Activated T-helper 17 cell treated with anti-CD3 and anti-CD28 coated beads, Interleukin-2, amount 50 U/mL, for 72 hours (primary cell): Measurements from ENCODE around the gene HDAC8. TPM values are rescaled to one million over a fixed set of nuclear protein-coding genes. Genes with fewer than 3 reads are reported as not detected.
"Not testable (repeated sequence)": the region's sequence is repeated elsewhere in the genome, so short reads cannot be mapped to it uniquely, and the experiment has no call there.

ENCODE experiments used
- ATAC-seq: fragments of 150-1000 bp; cut with Tn5 transposase; replicated peaks from 2 replicates; pipeline ENCODE4 v1.10.0; 2021; ENCODE audit warnings: mild to moderate bottlenecking, moderate library complexity
- H3K27ac Mint-ChIP-seq: one replicate; pipeline ENCODE4 v1.8.0; 2022; ENCODE audit warnings: mixed read lengths
- H3K27me3 Mint-ChIP-seq: one replicate; pipeline ENCODE4 v1.8.0; 2022; ENCODE audit warnings: mixed read lengths
- H3K36me3 Mint-ChIP-seq: one replicate; pipeline ENCODE4 v1.8.0; 2022; ENCODE audit warnings: low read depth, mild to moderate bottlenecking, mixed read lengths
- H3K4me1 Mint-ChIP-seq: one replicate; pipeline ENCODE4 v1.8.0; 2022; ENCODE audit warnings: mixed read lengths
- H3K4me3 Mint-ChIP-seq: one replicate; pipeline ENCODE4 v1.8.0; 2022; ENCODE audit warnings: mild to moderate bottlenecking, mixed read lengths
- H3K9me3 Mint-ChIP-seq: one replicate; pipeline ENCODE4 v1.8.0; 2022; ENCODE audit warnings: mixed read lengths
- total RNA-seq, 2 donors: library from RNA; stranded (reverse); gene quantifications; one replicate each; pipeline ENCODE4 v1.2.3, GENCODE V29; 2022

The HDAC8 gene
- total RNA-seq, 2 donors from 2014 or later, result 18.4 to 24.7 TPM

- no peaks in the 10 kb centered on the region for H3K4me1 Mint-ChIP-seq
- H3K36me3 Mint-ChIP-seq, result no peaks in the 10 kb centered on the region
- no peak overlapping the region for H3K27ac Mint-ChIP-seq
- no peak overlapping the region for H3K4me3 Mint-ChIP-seq
- no peaks in the 10 kb centered on the region for H3K9me3 Mint-ChIP-seq
- no peaks in the 10 kb centered on the region for H3K27me3 Mint-ChIP-seq
- no peak for ATAC-seq
These were observed 207.5 kb downstream of the HDAC8 start for GRCh38 chrX:72365126-72365525.

GRCh38 chrX:72360326-72360725 lies 212.3 kb downstream of the HDAC8 start:
- Mint-ChIP-seq H3K9me3 (no peaks in the 10 kb centered on the region), H3K36me3 (no peaks in the 10 kb centered on the region), H3K4me1 (peaks cover 5% of the 10 kb centered on the region), H3K4me3 (no peak overlapping the region), H3K27me3 (no peaks in the 10 kb centered on the region), H3K27ac (no peak overlapping the region)
- no peak for ATAC-seq

- Mint-ChIP-seq H3K36me3 (no peaks in the 10 kb centered on the region), H3K9me3 (no peaks in the 10 kb centered on the region), H3K27ac (no peak overlapping the region), H3K4me3 (no peak overlapping the region), H3K27me3 (no peaks in the 10 kb centered on the region), H3K4me1 (peaks cover 5% of the 10 kb centered on the region)
- ATAC-seq, result no peak
These were observed 214.3 kb downstream of the HDAC8 start for GRCh38 chrX:72358313-72358712.

GRCh38 chrX:72352786-72353185 lies 219.9 kb downstream of the HDAC8 start:
- Mint-ChIP-seq H3K27ac (no peak overlapping the region), H3K9me3 (no peaks in the 10 kb centered on the region), H3K36me3 (peaks cover 30% of the 10 kb centered on the region)

GRCh38 chrX:72351606-72352334 lies 220.9 kb downstream of the HDAC8 start:
- H3K27me3 Mint-ChIP-seq, result no peaks in the 10 kb centered on the region
- H3K4me1 Mint-ChIP-seq, result peaks cover 21% of the 10 kb centered on the region
- no peak overlapping the region for H3K4me3 Mint-ChIP-seq
- no peak for ATAC-seq
- peaks cover 30% of the 10 kb centered on the region for H3K36me3 Mint-ChIP-seq
- no peak overlapping the region for H3K27ac Mint-ChIP-seq
- H3K9me3 Mint-ChIP-seq, result no peaks in the 10 kb centered on the region

More at GRCh38 chrX:72352786-72353185, 219.9 kb downstream of the HDAC8 start:
- H3K27me3 Mint-ChIP-seq, result no peaks in the 10 kb centered on the region
- ATAC-seq, result no peak
- H3K4me3 Mint-ChIP-seq, result no peak overlapping the region
- peaks cover 21% of the 10 kb centered on the region for H3K4me1 Mint-ChIP-seq

- ATAC-seq, result peak; percentile 79
- Mint-ChIP-seq H3K27me3 (no peaks in the 10 kb centered on the region), H3K4me3 (peak overlapping the region; percentile 81), H3K36me3 (peaks cover 30% of the 10 kb centered on the region), H3K27ac (peak overlapping the region; percentile 97), H3K9me3 (no peaks in the 10 kb centered on the region), H3K4me1 (peaks cover 17% of the 10 kb centered on the region)
These were observed 223.5 kb downstream of the HDAC8 start for GRCh38 chrX:72349190-72349589.

GRCh38 chrX:72348247-72348979 lies 224.2 kb downstream of the HDAC8 start:
- Mint-ChIP-seq H3K27ac (peak overlapping the region; percentile 97), H3K4me1 (peaks cover 17% of the 10 kb centered on the region), H3K27me3 (no peaks in the 10 kb centered on the region), H3K36me3 (peaks cover 30% of the 10 kb centered on the region), H3K4me3 (peak overlapping the region; percentile 81), H3K9me3 (no peaks in the 10 kb centered on the region)
- ATAC-seq, result peak; percentile 95

- no peaks in the 10 kb centered on the region for H3K27me3 Mint-ChIP-seq
- no peak overlapping the region for H3K4me3 Mint-ChIP-seq
- H3K27ac Mint-ChIP-seq, result no peak overlapping the region
- no peaks in the 10 kb centered on the region for H3K9me3 Mint-ChIP-seq
- H3K4me1 Mint-ChIP-seq, result peaks cover 17% of the 10 kb centered on the region
- no peak for ATAC-seq
- peaks cover 30% of the 10 kb centered on the region for H3K36me3 Mint-ChIP-seq
These were observed 225.3 kb downstream of the HDAC8 start for GRCh38 chrX:72347366-72347765.

- H3K4me3 Mint-ChIP-seq, result no peak overlapping the region
- H3K36me3 Mint-ChIP-seq, result peaks cover 23% of the 10 kb centered on the region
- no peak overlapping the region for H3K27ac Mint-ChIP-seq
- no peaks in the 10 kb centered on the region for H3K27me3 Mint-ChIP-seq
- ATAC-seq, result no peak
- H3K9me3 Mint-ChIP-seq, result no peaks in the 10 kb centered on the region
- peaks cover 17% of the 10 kb centered on the region for H3K4me1 Mint-ChIP-seq
These were observed 226.2 kb downstream of the HDAC8 start for GRCh38 chrX:72346302-72346949.

- no peaks in the 10 kb centered on the region for H3K9me3 Mint-ChIP-seq
These were observed 232.0 kb downstream of the HDAC8 start for GRCh38 chrX:72340626-72341025.

GRCh38 chrX:72340041-72340440 lies 232.6 kb downstream of the HDAC8 start:
- no peaks in the 10 kb centered on the region for H3K27me3 Mint-ChIP-seq
- no peaks in the 10 kb centered on the region for H3K4me1 Mint-ChIP-seq
- no peak overlapping the region for H3K4me3 Mint-ChIP-seq
- H3K9me3 Mint-ChIP-seq, result no peaks in the 10 kb centered on the region
- peaks cover 7% of the 10 kb centered on the region for H3K36me3 Mint-ChIP-seq
- ATAC-seq, result no peak
- H3K27ac Mint-ChIP-seq, result no peak overlapping the region

More at GRCh38 chrX:72340626-72341025, 232.0 kb downstream of the HDAC8 start:
- H3K4me1 Mint-ChIP-seq, result no peaks in the 10 kb centered on the region
- peaks cover 7% of the 10 kb centered on the region for H3K36me3 Mint-ChIP-seq
- H3K27ac Mint-ChIP-seq, result no peak overlapping the region
- H3K27me3 Mint-ChIP-seq, result no peaks in the 10 kb centered on the region
- no peak for ATAC-seq
- H3K4me3 Mint-ChIP-seq, result no peak overlapping the region

- Mint-ChIP-seq H3K4me1 (no peaks in the 10 kb centered on the region), H3K27ac (no peak overlapping the region)
These were observed 242.5 kb downstream of the HDAC8 start for GRCh38 chrX:72330131-72330530.

GRCh38 chrX:72326605-72327300 lies 245.9 kb downstream of the HDAC8 start:
- H3K36me3 Mint-ChIP-seq, result peaks cover 4% of the 10 kb centered on the region
- H3K27me3 Mint-ChIP-seq, result no peaks in the 10 kb centered on the region
- no peaks in the 10 kb centered on the region for H3K9me3 Mint-ChIP-seq
- no peak overlapping the region for H3K27ac Mint-ChIP-seq
- no peaks in the 10 kb centered on the region for H3K4me1 Mint-ChIP-seq
- no peak overlapping the region for H3K4me3 Mint-ChIP-seq
- ATAC-seq, result no peak

More at GRCh38 chrX:72330131-72330530, 242.5 kb downstream of the HDAC8 start:
- no peaks in the 10 kb centered on the region for H3K9me3 Mint-ChIP-seq
- peaks cover 4% of the 10 kb centered on the region for H3K36me3 Mint-ChIP-seq
- no peak overlapping the region for H3K4me3 Mint-ChIP-seq
- no peaks in the 10 kb centered on the region for H3K27me3 Mint-ChIP-seq
- no peak for ATAC-seq

- ATAC-seq, H3K36me3 Mint-ChIP-seq, H3K27ac Mint-ChIP-seq, H3K9me3 Mint-ChIP-seq, H3K4me3 Mint-ChIP-seq, H3K27me3 Mint-ChIP-seq, H3K4me1 Mint-ChIP-seq: not testable (repeated sequence)
These were observed 253.0 kb downstream of the HDAC8 start for GRCh38 chrX:72319651-72320050.
